ENCODE measurements around the gene CD300A.

DNA sequence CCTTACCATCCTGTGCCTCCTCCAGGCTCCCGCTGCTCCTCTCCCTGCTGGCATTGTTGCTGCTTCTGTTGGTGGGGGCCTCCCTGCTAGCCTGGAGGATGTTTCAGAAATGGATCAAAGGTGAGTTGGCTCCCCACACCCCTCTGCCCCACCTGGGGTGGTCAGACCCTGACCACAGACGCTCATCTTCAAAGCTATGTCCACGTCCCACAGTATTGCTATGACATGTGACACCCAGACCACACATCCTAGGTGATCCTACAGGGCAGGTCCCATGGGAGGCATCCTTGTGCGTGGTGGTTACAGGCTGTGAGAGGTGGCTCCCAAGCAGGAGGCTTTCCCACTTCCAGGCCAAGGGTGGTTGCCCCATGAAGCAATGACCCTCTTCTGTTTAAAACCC lies 11.0 kb downstream of the CD300A start:
- TF ChIP-seq, protein P1, sequence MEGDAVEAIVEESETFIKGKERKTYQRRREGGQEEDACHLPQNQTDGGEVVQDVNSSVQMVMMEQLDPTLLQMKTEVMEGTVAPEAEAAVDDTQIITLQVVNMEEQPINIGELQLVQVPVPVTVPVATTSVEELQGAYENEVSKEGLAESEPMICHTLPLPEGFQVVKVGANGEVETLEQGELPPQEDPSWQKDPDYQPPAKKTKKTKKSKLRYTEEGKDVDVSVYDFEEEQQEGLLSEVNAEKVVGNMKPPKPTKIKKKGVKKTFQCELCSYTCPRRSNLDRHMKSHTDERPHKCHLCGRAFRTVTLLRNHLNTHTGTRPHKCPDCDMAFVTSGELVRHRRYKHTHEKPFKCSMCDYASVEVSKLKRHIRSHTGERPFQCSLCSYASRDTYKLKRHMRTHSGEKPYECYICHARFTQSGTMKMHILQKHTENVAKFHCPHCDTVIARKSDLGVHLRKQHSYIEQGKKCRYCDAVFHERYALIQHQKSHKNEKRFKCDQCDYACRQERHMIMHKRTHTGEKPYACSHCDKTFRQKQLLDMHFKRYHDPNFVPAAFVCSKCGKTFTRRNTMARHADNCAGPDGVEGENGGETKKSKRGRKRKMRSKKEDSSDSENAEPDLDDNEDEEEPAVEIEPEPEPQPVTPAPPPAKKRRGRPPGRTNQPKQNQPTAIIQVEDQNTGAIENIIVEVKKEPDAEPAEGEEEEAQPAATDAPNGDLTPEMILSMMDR (IDR thresholded peaks at IDR 0.05; ENCODE audit: low read depth, low read length), result no peak
- no peak for TF ChIP-seq EZH2phosphoT487 (IDR thresholded peaks at IDR 0.05; ENCODE audit: low read depth)
